GM21529 (cell line): ENCODE results near the gene MRGPRX4.

Source experiments
- ATAC-seq: cut with Tn5 transposase; IDR thresholded peaks from one replicate; pipeline ENCODE4 v1.9.1; 2021; ENCODE audit not compliant: unreplicated experiment

Gene MRGPRX4

DNA sequence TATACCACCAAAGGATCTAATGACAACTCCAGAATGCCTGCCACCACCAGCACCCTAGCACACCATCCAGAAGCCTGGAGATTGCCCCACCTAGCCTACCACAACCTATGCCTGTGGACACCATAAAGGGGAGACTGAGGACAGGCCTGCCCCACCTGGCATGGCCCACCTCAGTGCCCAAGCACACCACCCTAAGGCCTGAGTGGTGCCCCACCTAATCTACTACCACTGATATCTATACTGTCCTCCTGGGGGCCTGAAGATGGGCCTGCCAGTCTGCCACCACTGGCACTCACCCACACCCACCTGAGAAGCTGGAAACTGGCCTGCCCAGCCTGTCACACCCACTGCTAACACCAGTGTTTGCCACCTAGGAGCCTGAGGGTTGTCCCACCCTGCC lies 32.1 kb downstream of the MRGPRX4 start:
- no peak for ATAC-seq

DNA sequence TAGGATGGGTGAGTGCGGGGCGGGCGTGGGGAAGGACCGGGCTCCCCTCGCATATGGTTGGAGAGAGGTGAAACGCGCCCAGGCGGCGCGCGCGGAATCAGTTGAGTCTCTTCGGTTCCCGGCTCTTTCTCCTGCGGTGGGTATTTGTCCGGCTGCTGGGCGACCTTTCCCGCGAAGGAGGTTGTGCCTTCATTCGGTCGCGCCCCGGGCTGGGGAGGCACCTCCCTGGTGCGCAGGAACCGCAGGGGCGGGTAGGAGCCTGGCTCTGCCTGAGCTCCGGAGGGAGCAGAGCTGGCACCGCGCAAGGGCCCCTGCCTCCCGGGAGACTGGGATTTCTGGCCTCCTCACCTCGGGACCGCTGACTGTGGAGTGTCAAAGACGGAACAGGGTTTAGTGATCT lies 36.4 kb downstream of the MRGPRX4 start:
- no peak for ATAC-seq

DNA sequence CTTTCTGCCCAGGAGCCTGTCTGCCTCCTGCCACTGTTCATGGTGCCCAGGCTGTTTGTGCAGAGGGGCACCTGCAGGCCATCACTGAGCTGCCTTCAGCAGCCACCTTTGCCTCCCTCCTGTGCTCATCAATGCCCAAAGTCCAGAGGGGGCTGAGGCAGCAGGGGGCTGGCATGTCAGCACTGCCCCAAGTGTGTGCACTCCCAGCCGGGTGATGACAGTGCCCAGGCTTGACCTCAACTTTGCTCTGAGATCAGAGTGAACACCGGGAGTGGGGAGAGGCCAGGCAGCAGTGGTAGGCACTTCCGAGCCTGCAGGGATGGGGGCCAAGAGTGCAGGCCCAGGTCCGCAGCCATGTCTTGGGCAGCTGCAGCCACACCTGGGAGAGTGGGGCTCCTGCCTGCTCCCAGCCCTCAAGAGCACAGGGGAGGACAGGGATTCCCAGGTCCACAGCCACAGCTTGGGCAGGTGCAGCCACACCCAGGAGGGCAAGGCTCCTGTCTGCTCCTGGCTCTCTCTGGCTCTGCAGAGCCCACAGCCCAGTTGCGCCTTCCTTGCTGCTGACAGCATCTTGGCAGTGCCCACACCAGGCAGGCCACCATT lies 48.7 kb downstream of the MRGPRX4 start:
- no peak for ATAC-seq

DNA sequence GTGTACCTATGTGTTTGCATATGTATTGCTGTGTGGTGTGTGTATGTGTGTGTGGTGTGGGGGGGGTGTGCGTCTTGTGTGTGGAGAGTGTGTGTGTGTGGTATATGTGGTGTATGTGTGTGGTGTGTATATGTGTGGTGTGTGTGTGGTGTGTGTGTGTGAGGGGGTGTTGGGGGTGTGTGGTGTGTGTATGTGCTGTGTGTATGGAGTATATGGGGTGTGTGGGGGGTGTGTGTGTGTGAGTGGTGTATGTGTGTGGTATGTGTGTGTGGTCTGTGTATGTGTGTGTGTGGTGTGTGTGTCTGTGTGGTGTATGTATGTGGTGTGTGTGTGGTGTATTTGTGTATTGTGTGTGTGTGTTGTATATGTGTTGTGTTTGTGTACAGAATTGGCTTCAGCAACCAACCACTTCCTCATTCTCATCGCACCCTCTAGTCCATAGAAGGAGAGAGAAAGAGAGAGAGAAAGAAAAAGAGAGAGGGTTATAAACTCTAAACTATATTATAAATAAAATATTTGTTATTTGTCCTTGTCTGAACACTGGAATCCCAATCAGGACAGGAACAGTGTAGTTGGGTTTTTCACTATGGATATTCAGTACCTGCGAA lies 50.3 kb downstream of the MRGPRX4 start:
- no peak for ATAC-seq
